ENCODE results near the gene NBEA. TPM values are rescaled to one million over a fixed set of nuclear protein-coding genes. Genes with fewer than 3 reads are reported as not detected.
A peak's percentile ranks its signal among the peaks of the same experiment; 100 is the strongest.

Gene NBEA
- total RNA-seq, 1 experiment from 2014 or later = 0.75 TPM

DNA sequence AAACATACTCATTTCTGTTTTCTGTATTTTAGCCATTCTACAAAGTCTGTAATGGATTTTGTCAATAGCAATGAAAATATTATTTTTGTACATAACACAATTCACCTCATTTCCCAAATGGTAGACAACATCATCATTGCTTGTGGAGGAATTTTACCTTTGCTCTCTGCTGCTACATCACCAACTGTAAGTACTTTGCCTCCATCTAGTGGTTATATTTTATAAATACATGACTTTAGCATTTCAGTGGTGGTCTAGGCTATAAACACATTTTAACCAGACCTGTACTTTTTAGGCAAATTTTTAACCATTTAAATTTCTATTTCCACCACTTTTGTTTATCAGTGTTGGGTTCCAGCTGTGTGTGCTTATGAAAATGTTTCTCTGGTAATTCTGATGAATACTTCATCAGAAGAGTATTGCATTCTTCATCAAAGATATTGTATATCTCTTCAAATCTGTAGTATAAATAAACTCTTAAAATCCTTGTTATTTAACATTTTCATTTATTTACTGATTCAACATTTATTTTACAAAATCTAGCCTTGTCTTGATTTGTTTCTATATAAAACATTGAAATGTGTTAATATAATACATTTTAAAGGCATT, 222.4 kb downstream of the NBEA start:
- peak; percentile 31 for DNase-seq (ENCODE audit: low read depth)

- no peak for DNase-seq (ENCODE audit: low read depth)
Observed at GRCh38 chr13:35165205-35165604, 223.1 kb downstream of the NBEA start.

DNA sequence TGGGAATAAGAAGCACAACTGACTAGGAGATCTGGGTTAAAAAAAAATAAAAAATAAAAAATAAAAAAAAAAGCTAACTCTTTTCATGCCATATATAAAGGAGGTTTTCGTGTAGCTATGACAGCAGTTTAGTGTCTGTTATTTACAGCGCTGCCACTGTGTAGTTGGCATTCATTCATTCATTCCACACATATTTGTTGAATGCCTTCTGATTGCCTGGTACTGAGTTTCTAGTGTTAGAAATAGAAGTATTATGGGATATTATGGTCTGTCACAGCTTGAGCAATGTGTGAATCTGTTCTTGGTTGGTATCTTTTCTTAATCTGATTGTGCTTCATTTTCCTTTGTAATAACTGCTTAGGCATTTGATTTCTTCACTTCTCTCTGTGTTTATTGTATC, 237.4 kb downstream of the NBEA start:
- peak; percentile 31 for DNase-seq (ENCODE audit: low read depth)

DNA sequence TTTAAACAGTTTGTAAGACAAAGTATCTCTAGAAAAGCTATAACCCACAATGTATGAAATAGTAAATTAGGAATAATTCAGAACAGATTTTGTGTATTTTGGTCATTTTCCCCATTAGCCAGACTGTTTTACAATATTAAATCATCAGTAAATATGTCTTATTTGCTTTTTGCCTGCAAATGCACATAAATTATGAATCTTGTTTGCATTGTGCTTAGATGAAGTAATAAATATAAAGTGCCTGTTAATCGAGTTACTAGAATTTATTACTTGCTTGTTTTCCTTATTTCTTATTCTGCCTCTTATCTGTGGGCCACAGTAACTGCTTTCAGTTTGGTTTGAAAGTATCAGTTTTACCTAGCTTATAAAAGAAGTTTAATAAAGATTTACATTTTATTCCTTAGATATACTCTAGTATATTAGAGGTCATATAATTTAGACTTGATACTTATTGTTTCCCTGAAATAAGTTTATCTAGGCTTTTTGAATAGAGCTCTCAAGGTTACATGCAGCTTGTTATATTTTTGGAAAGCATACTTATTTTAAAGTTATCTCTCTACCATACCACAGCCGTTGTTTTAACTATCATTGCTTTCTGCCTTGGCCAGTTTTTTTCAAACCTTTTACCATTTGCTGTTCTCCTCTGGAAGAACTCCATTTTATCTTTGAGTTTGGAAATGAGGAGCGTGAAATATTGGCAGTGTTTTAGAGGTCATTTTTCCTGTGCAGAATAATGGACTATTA, 238.0 kb downstream of the NBEA start:
- DNase-seq (ENCODE audit: low read depth) = no peak

- no peak for DNase-seq (ENCODE audit: low read depth)
Observed at GRCh38 chr13:35190241-35190640, 248.2 kb downstream of the NBEA start.

DNA sequence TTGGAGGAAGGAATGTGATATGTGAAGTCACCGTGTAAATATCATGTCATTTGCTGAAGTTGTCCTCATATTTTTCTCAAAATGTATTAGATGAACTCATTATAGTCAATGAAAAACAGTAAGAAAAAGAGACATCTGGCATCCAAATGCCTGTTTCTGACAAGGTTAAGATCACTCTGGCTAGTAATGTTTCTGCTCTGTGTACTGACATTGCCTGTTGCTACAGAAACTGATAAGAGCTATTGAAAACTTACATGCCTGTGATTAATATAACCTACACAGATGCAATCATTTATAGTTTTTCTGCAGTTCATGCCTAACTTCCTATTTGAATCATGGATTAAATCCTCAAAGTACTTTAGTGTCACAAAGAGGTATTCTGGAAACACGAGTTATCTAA, 249.8 kb downstream of the NBEA start:
- DNase-seq (ENCODE audit: low read depth) = no peak

- no peak for DNase-seq (ENCODE audit: low read depth)
Observed at GRCh38 chr13:35198613-35199200, 256.6 kb downstream of the NBEA start.

DNA sequence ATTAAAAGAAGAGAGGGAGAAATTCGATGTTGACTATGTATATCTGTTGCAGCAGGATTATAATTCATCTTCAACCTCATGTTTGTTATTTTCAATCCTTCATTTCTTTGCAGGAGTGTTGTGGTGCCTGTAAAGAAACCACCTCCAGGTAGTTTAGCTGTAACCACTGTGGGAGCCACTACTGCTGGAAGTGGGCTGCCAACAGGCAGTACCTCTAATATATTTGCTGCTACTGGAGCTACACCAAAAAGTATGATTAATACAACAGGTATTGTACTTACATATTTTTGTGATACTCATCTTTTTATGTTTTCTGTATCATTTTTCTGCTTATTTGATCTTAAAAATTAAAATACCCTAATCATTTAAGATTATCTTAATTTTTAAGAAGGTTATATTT, 266.5 kb downstream of the NBEA start:
- no peak for DNase-seq (ENCODE audit: low read depth)

GRCh38 chr13:35210261-35210660, 268.2 kb downstream of the NBEA start:
- peak; percentile 2 for DNase-seq (ENCODE audit: low read depth)

GRCh38 chr13:35211949-35212348, 269.9 kb downstream of the NBEA start:
- no peak for DNase-seq (ENCODE audit: low read depth)

DNA sequence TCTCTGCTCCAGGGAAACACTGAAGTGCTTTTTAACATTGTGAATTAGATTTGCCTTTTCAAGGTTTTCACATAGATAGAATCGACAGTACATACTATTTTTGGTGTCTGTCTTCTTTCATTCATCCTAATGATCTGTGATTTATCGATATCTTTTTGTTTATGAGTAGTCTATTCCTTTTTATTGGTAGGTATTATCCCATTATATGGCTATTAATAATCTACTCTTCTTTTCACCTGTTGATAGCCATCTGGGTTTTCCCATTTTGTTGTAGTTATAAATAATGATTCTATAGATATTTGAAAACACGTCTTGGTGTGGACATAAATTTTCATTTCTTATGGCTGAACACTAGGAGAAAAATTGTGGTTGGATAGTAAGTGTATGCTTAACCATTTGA, 271.8 kb downstream of the NBEA start:
- no peak for DNase-seq (ENCODE audit: low read depth)

- DNase-seq (ENCODE audit: low read depth) = no peak
Observed at GRCh38 chr13:35216131-35216530, 274.1 kb downstream of the NBEA start.

DNA sequence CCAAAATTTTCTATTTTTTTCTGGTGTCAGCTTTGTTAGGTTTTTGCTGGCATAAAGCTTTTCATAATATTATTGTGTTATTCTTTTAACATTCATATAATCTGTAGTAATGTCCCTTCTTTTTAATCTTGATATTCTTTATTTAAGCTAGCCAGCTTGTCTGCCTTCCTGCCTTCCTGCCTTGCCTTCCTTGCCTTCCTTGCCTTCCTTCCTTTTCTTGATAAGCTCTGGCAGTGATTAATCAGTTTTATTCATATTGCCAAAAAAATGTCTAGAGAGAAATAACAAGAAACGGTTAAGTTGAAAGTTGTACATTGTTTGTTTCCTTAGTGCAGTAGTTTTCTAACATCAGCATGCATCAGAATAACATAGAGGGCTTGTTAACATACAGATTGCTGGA, 277.0 kb downstream of the NBEA start:
- DNase-seq (ENCODE audit: low read depth) = no peak

- DNase-seq (ENCODE audit: low read depth) = no peak
Observed at GRCh38 chr13:35225159-35225558, 283.1 kb downstream of the NBEA start.

DNA sequence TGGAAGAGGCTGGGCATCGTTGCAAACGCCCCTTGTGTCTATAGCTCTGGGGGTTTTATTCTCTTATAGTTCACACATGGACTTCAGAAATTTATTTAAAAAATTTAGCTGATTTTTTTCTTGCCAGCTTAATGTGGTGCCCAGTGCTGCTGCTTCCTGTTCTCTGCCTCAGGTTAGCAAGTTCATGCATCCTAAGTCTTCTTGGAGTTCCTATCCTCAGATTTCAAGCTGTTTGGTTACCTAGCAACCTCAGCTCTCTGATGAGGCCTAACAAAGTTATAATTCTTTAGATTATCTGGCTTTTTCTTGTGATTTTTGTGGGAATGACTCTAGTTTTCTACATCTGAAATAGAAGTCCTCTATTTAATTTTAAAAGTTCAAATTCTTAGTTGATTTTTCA, 283.5 kb downstream of the NBEA start:
- no peak for DNase-seq (ENCODE audit: low read depth)

DNA sequence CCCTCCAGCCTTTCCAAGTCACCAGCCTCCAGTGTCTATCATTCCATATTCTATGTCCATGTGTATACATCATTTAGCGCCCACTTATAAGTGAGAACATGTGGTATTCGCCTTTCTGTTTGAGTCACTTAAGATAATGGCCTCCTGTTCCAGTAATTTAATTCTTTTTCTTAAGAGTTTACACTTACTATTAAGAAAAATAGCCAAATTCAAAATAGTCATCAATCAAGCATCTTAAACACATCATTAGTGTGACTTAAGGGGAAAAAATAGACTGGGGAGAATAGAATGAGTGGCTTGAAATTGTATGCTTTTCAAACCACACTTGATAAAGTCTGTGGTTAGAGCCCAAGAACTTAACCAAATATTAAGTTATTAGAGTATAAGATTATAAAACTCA, 286.5 kb downstream of the NBEA start:
- DNase-seq (ENCODE audit: low read depth) = no peak

- no peak for DNase-seq (ENCODE audit: low read depth)
Observed at GRCh38 chr13:35231426-35231825, 289.4 kb downstream of the NBEA start.

DNA sequence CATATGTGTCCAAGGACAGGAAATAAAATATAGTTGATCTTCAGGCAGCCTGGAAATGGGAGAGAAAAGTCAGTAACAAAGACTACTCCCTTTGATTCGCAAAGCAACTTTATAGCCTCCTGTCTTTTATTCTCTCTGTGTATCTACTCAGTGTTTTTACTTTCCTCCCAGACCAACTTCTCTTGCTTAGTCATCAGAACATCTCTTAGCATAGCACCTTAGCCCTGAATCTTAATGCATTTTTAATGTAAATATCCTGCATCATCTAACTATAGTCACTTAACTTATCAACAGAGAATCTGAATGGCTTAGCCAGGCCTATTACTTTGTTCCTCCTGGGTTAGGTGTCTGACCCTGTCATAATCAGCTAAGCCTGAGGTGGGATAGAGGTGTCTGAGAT, 296.2 kb downstream of the NBEA start:
- no peak for DNase-seq (ENCODE audit: low read depth)

- DNase-seq (ENCODE audit: low read depth) = no peak
Observed at GRCh38 chr13:35252536-35253205, 310.6 kb downstream of the NBEA start.

DNA sequence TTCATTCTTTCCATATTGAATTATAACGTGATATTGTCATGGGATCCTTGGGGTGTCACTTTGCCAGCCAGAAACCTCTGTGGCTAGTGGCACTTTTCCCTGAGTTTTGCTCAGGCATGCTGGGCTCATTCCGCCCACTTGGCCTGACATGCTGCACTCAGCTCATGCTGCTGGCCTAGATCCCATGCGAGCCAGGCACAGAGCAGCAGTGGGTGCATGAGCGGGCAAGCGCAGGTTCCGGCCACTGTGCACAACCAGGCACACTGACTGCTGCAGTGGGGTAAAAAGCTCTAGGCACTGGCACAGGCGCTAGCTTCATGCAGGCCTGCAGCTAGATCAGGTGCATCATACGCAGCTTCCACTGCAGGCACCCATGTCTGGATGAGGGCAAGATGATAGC, 313.2 kb downstream of the NBEA start:
- no peak for DNase-seq (ENCODE audit: low read depth)

GRCh38 chr13:35256459-35257148, 314.5 kb downstream of the NBEA start:
- DNase-seq (ENCODE audit: low read depth) = no peak

GRCh38 chr13:35260316-35260715, 318.2 kb downstream of the NBEA start:
- no peak for DNase-seq (ENCODE audit: low read depth)
